ENCODE results near the gene IPO4. TPM values are rescaled to one million over a fixed set of nuclear protein-coding genes. Genes with fewer than 3 reads are reported as not detected.

Gene IPO4
- polyA plus RNA-seq, 1 donor (not counting 4 experiments of a cell fraction or from before 2014, with no cell fraction given): 18.6 TPM

DNA sequence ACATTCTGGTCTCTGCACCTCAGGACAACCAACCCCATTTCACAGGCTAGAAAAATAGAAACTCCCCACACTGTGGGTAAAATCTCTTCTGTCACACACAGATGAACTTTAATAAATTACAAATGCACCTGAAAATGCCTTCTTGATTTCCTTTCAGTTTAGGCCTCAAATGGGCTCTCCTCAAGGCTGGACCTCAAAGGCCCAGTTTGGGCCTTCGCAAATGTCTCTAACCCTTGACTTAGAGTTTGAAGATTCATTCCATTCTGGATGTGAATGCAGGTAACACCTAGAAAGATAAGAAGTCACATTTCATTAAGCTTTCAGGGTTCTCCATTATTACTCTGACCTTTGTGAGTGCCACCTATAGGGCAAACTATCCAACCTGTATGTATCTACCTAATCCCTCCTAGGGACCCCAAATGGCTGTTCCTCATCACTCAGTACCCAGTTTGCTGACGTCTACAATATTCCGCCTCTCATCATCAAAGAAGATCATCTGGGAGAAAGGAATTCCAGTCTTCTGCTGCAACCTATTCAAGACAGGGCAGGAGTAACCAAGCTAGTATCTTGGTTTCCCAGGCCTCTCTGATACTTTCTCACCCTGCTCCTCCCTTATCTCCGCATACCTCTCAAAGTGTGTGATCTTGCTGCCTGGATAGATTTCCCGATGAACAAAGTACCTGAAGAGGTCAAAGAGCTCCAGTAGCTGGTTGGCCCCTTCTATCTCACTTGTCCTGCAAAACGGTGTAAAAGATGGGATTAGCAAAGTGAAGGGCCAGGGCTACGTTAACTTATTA lies 25.4 kb upstream of the IPO4 start:
- dilution Hi-C loops (cut with MboI; ENCODE audit: extremely low pct_ligation_motif_present, low sequenced_read_pairs): no loop called here
- H3K9me3 ChIP-seq (ENCODE audit: control insufficient read depth, low read depth, low read length): no peaks in the 10 kb centered on the region
- no peaks in the 10 kb centered on the region for H3K27me3 ChIP-seq (ENCODE audit: control insufficient read depth, extremely low read depth, insufficient read depth, low read length)
- peaks cover 12% of the 10 kb centered on the region for H3K4me1 ChIP-seq (ENCODE audit: control insufficient read depth, extremely low read depth, insufficient read depth, low read length)
- H3K4me3 ChIP-seq (ENCODE audit: control insufficient read depth in 2 of 3, extremely low read depth in 1 of 3, insufficient read depth in 2 of 3, low read depth in 1 of 3, low read length in 3 of 3): peak overlapping the region; percentile 59 to 85 (median 82)
- no peak for FAIRE-seq
- peaks cover 12% of the 10 kb centered on the region for H3K79me2 ChIP-seq (ENCODE audit: control insufficient read depth, insufficient read depth, low read length)
- H3K36me3 ChIP-seq (ENCODE audit: control insufficient read depth in 2 of 2, extremely low read depth in 1 of 2, insufficient read depth in 2 of 2, low read length in 2 of 2): peaks cover 10 to 24% of the 10 kb centered on the region in 2 experiments
- no peak for TF ChIP-seq EZH2 (IDR thresholded peaks at IDR 0.05; ENCODE audit: low read length)
- TF ChIP-seq, protein P1, sequence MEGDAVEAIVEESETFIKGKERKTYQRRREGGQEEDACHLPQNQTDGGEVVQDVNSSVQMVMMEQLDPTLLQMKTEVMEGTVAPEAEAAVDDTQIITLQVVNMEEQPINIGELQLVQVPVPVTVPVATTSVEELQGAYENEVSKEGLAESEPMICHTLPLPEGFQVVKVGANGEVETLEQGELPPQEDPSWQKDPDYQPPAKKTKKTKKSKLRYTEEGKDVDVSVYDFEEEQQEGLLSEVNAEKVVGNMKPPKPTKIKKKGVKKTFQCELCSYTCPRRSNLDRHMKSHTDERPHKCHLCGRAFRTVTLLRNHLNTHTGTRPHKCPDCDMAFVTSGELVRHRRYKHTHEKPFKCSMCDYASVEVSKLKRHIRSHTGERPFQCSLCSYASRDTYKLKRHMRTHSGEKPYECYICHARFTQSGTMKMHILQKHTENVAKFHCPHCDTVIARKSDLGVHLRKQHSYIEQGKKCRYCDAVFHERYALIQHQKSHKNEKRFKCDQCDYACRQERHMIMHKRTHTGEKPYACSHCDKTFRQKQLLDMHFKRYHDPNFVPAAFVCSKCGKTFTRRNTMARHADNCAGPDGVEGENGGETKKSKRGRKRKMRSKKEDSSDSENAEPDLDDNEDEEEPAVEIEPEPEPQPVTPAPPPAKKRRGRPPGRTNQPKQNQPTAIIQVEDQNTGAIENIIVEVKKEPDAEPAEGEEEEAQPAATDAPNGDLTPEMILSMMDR (optimal IDR thresholded peaks at IDR 0.05 in 1 of 3, IDR thresholded peaks at IDR 0.05 in 1 of 3, conservative IDR thresholded peaks at IDR 0.05 in 1 of 3; ENCODE audit: extremely low read depth in 1 of 3, insufficient read depth in 2 of 3, low read length in 3 of 3): no peak
- no peaks in the 10 kb centered on the region for H3K9me1 ChIP-seq (ENCODE audit: control insufficient read depth, extremely low read depth, insufficient read depth, low read length)
- peak overlapping the region; percentile 97 for H3K27ac ChIP-seq (ENCODE audit: control insufficient read depth, insufficient read depth, low read length)
- H2AFZ ChIP-seq (ENCODE audit: control insufficient read depth, low read length): peak overlapping the region; percentile 83
- DNase-seq (ENCODE audit: low read depth, low spot score): no peak
- H4K20me1 ChIP-seq (ENCODE audit: control insufficient read depth, extremely low read depth, insufficient read depth, low read length): no peaks in the 10 kb centered on the region
- peak overlapping the region; percentile 90 for H3K4me2 ChIP-seq (ENCODE audit: control insufficient read depth, extremely low read depth, insufficient read depth, low read depth, low read length)
- peak overlapping the region; percentile 97 for H3K9ac ChIP-seq (ENCODE audit: control insufficient read depth, extremely low read depth, insufficient read depth, low read length)

DNA sequence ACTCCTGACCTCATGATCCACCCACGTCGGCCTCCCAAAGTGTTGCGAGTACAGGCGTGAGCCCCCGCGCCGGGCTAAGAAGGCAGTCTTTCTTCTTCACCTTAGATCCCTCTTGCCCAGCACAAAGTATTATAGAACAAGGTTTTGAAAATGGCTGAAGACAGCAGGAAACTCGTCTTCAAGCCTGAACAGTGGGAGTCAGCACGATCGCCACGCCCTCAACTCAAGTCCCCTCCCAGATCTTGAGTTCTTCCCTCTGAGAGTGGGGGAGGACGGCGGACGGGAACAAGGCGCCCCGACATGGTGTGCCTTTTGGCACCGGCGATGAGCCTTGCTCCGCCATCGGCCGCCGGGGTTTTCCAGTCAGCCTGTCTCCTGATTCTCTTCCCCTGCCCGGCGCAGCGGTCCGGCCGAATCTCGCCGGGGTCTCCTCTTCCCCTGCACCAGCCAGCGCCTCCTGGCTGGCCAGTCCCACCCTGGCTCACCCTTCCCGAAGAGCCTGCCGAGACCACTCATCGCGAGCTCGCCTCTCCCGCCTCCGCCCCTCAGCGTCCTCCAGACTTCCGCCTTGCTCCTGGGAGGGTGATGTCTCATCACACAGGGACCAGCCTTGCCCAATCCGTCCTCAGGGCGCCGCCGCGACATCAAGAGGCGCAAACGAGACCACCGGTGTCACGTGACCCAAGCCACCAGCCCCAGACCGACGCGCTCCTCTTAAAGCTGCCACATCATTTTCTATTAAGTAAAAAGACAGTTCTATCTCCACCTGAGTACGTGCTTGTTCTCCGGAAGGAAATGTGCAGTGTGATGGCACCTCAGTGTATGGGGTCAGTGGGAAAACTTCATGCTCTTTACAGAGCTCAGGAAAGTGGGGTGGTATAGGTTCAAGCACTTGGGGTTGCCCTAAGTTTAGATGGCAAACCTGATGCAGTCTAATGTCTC lies 24.6 kb upstream of the IPO4 start, which contains the start of gene CHMP4A:
Gene CHMP4A, minus strand, starts transcription at position 565 of the 942 bp plus-strand sequence. Its CDS starts 49 bp downstream, at position 516.
- Histone ChIP-seq H4K20me1 (ENCODE audit: control insufficient read depth, extremely low read depth, insufficient read depth, low read length) (no peaks in the 10 kb centered on the region), H3K27me3 (ENCODE audit: control insufficient read depth, extremely low read depth, insufficient read depth, low read length) (no peaks in the 10 kb centered on the region), H2AFZ (ENCODE audit: control insufficient read depth, low read length) (peak within 1 kb of the TSS; percentile 90), H3K4me1 (ENCODE audit: control insufficient read depth, extremely low read depth, insufficient read depth, low read length) (peaks cover 12% of the 10 kb centered on the region), H3K9me1 (ENCODE audit: control insufficient read depth, extremely low read depth, insufficient read depth, low read length) (no peaks in the 10 kb centered on the region), H3K4me2 (ENCODE audit: control insufficient read depth, extremely low read depth, insufficient read depth, low read depth, low read length) (peak within 1 kb of the TSS; percentile 90), H3K4me3 (ENCODE audit: control insufficient read depth in 2 of 3, extremely low read depth in 1 of 3, insufficient read depth in 2 of 3, low read depth in 1 of 3, low read length in 3 of 3) (peak within 1 kb of the TSS; percentile 59 to 85 (median 82)), H3K27ac (ENCODE audit: control insufficient read depth, insufficient read depth, low read length) (peak within 1 kb of the TSS; percentile 97), H3K9me3 (ENCODE audit: control insufficient read depth, low read depth, low read length) (no peaks in the 10 kb centered on the region), H3K9ac (ENCODE audit: control insufficient read depth, extremely low read depth, insufficient read depth, low read length) (peak within 1 kb of the TSS; percentile 97), H3K36me3 (ENCODE audit: control insufficient read depth in 2 of 2, extremely low read depth in 1 of 2, insufficient read depth in 2 of 2, low read length in 2 of 2) (peaks cover 9 to 22% of the 10 kb centered on the region in 2 experiments), H3K79me2 (ENCODE audit: control insufficient read depth, insufficient read depth, low read length) (peaks cover 8% of the 10 kb centered on the region)
- FAIRE-seq (peak; percentile 60), DNase-seq (ENCODE audit: low read depth, low spot score) (peak; percentile 90)
- dilution Hi-C loops (cut with MboI; ENCODE audit: extremely low pct_ligation_motif_present, low sequenced_read_pairs): no loop called here
- TF ChIP-seq, protein P1 (optimal IDR thresholded peaks at IDR 0.05 in 1 of 3, IDR thresholded peaks at IDR 0.05 in 1 of 3, conservative IDR thresholded peaks at IDR 0.05 in 1 of 3; ENCODE audit: extremely low read depth in 1 of 3, insufficient read depth in 2 of 3, low read length in 3 of 3): peak in 1 of 3 experiments; percentile 14
- TF ChIP-seq EZH2 (IDR thresholded peaks at IDR 0.05; ENCODE audit: low read length): no peak

All from keratinocyte (primary cell).